22Rv1 (cell line): ENCODE measurements around the gene FRK.

Experiments used
- ZFX ChIP-seq: fragments of 450-650 bp; IDR thresholded peaks from 2 replicates; pipeline ENCODE4 v1.6.1; 2017; ENCODE audit warnings: antibody characterized with exemption, borderline replicate concordance
- TF ChIP-seq, protein P1 (sequence below): fragments of 450-650 bp; IDR thresholded peaks from 2 replicates; pipeline ENCODE4 v1.5.1; 2017; ENCODE audit warnings: mild to moderate bottlenecking

- TF ChIP-seq, protein P1, sequence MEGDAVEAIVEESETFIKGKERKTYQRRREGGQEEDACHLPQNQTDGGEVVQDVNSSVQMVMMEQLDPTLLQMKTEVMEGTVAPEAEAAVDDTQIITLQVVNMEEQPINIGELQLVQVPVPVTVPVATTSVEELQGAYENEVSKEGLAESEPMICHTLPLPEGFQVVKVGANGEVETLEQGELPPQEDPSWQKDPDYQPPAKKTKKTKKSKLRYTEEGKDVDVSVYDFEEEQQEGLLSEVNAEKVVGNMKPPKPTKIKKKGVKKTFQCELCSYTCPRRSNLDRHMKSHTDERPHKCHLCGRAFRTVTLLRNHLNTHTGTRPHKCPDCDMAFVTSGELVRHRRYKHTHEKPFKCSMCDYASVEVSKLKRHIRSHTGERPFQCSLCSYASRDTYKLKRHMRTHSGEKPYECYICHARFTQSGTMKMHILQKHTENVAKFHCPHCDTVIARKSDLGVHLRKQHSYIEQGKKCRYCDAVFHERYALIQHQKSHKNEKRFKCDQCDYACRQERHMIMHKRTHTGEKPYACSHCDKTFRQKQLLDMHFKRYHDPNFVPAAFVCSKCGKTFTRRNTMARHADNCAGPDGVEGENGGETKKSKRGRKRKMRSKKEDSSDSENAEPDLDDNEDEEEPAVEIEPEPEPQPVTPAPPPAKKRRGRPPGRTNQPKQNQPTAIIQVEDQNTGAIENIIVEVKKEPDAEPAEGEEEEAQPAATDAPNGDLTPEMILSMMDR = no peak
- TF ChIP-seq ZFX = no peak
Observed at GRCh38 chr6:115914098-115914497, 146.6 kb downstream of the FRK start.
